IMR-90 (cell line): ENCODE data around the gene AMBRA1. TPM values are rescaled to one million over a fixed set of nuclear protein-coding genes. Genes with fewer than 3 reads are reported as not detected.

Experiments
- ATAC-seq: fragments of 200-7000 bp; cut with Tn5 transposase; 2 replicates; pipeline ENCODE4 v1.9.1; 2020; ENCODE audit warnings: low read depth, mild to moderate bottlenecking, moderate library complexity
- BruUV-seq: library from RNA; stranded (reverse); fragments of 400-500 nt; replicated peaks from 2 replicates; lab custom pipeline; 2021; lab: Mats Ljungman, UMichigan
- CTCF ChIA-PET: fragments of 300-600 bp; formaldehyde crosslinking; extraction: SDS; loops from one replicate; lab custom pipeline; 2021; ENCODE audit warnings: antibody characterized with exemption; lab: Yijun Ruan, JAX
- POLR2A ChIA-PET: fragments of 300-600 bp; sonication (Branson Sonifier 250); formaldehyde crosslinking; loops from one replicate; lab custom pipeline; 2022; ENCODE audit warnings: antibody characterized with exemption; ENCODE audit not compliant: unreplicated experiment; lab: Charles Lee
- DNase-seq: peaks from one replicate; pipeline ENCODE4 v3.0.0; 2013
- H2AFZ ChIP-seq: replicated peaks from 2 replicates; pipeline ENCODE3; 2013; ENCODE audit warnings: low read length, mild to moderate bottlenecking; ENCODE audit not compliant: poor library complexity
- H2AK5ac ChIP-seq: 2 replicates; pipeline ENCODE4 v1.6.1; 2013; ENCODE audit warnings: low read depth, low read length, inconsistent platforms
- H2AK9ac ChIP-seq: replicated peaks from 2 replicates; pipeline ENCODE3; 2013; ENCODE audit warnings: mild to moderate bottlenecking, low read depth, low read length, moderate library complexity; ENCODE audit not compliant: poor library complexity
- H2BK120ac ChIP-seq: 2 replicates; pipeline ENCODE4 v1.6.1; 2013; ENCODE audit warnings: low read depth, low read length, inconsistent platforms
- H2BK15ac ChIP-seq: 3 replicates; pipeline ENCODE4 v1.6.1; 2013; ENCODE audit warnings: low read depth, low read length, inconsistent platforms
- H2BK20ac ChIP-seq: 2 replicates; pipeline ENCODE4 v1.6.1; 2013; ENCODE audit warnings: low read depth, mild to moderate bottlenecking, inconsistent platforms, low read length, moderate library complexity
- H2BK5ac ChIP-seq: 2 replicates; pipeline ENCODE4 v1.6.1; 2013; ENCODE audit warnings: mild to moderate bottlenecking, low read depth, low read length, inconsistent platforms; ENCODE audit not compliant: poor library complexity, severe bottlenecking
- H3K14ac ChIP-seq: replicated peaks from 2 replicates; pipeline ENCODE4 v1.6.1; 2013; ENCODE audit warnings: low read depth, low read length, inconsistent platforms
- H3K18ac ChIP-seq: 2 replicates; pipeline ENCODE4 v1.6.1; 2013; ENCODE audit warnings: low read depth, low read length, control low read depth
- H3K23ac ChIP-seq: 2 replicates; pipeline ENCODE4 v1.6.1; 2013; ENCODE audit warnings: low read depth, low read length, inconsistent platforms
- H3K27ac ChIP-seq: 2 replicates; pipeline ENCODE4 v1.5.1; 2013; ENCODE audit warnings: mild to moderate bottlenecking, control low read depth, low read length; ENCODE audit not compliant: insufficient read depth
- H3K27me3 ChIP-seq: 2 replicates; pipeline ENCODE4 v1.6.1; 2013; ENCODE audit warnings: low read length; ENCODE audit not compliant: control insufficient read depth, insufficient read depth
- H3K36me3 ChIP-seq: 2 replicates; pipeline ENCODE4 v1.6.1; 2013; ENCODE audit warnings: low read length, mixed read lengths; ENCODE audit not compliant: control insufficient read depth, insufficient read depth
- H3K4ac ChIP-seq: 2 replicates; pipeline ENCODE4 v1.6.1; 2013; ENCODE audit warnings: low read depth, low read length, inconsistent platforms
- H3K4me1 ChIP-seq: 2 replicates; pipeline ENCODE4 v1.6.1; 2013; ENCODE audit warnings: low read length, mixed read lengths; ENCODE audit not compliant: control insufficient read depth, insufficient read depth
- H3K4me2 ChIP-seq: 2 replicates; pipeline ENCODE4 v1.6.1; 2013; ENCODE audit warnings: low read depth, mild to moderate bottlenecking, control low read depth, low read length, moderate library complexity
- H3K4me3 ChIP-seq: 2 replicates; pipeline ENCODE4 v1.5.1; 2013; ENCODE audit warnings: low read depth, mild to moderate bottlenecking, control low read depth, low read length, moderate library complexity; ENCODE audit not compliant: insufficient read depth
- H3K56ac ChIP-seq: 2 replicates; pipeline ENCODE4 v1.6.1; 2013; ENCODE audit warnings: low read length, inconsistent platforms; ENCODE audit not compliant: insufficient read depth; ENCODE audit errors: extremely low read depth
- H3K79me1 ChIP-seq, 2 experiments: 2 replicates each; pipeline ENCODE4 v1.6.1; 2013; ENCODE audit warnings: low read length in 2 of 2, inconsistent platforms in 1 of 2, low read depth in 1 of 2
- H3K9ac ChIP-seq: 2 replicates; pipeline ENCODE4 v1.6.1; 2013; ENCODE audit warnings: low read depth, low read length, control low read depth
- H3K9me1 ChIP-seq: 2 replicates; pipeline ENCODE4 v1.6.1; 2013; ENCODE audit warnings: low read length, inconsistent platforms; ENCODE audit not compliant: insufficient read depth
- H3K9me3 ChIP-seq: 2 replicates; pipeline ENCODE4 v1.6.1; 2013; ENCODE audit warnings: low read length; ENCODE audit not compliant: control insufficient read depth, insufficient read depth
- H4K20me1 ChIP-seq: 2 replicates; pipeline ENCODE4 v1.6.1; 2013; ENCODE audit warnings: low read length, inconsistent platforms; ENCODE audit not compliant: insufficient read depth
- H4K5ac ChIP-seq: 2 replicates; pipeline ENCODE4 v1.6.1; 2013; ENCODE audit warnings: mild to moderate bottlenecking, low read depth, low read length, control low read depth
- H4K8ac ChIP-seq, 2 experiments: 2 replicates each; pipeline ENCODE4 v1.6.1; 2013; ENCODE audit warnings: low read depth in 2 of 2, low read length in 2 of 2, control low read depth in 1 of 2, inconsistent platforms in 1 of 2
- H4K91ac ChIP-seq: 2 replicates; pipeline ENCODE4 v1.6.1; 2013; ENCODE audit warnings: low read depth, low read length, inconsistent platforms; ENCODE audit not compliant: insufficient read depth
- MAFK ChIP-seq: IDR thresholded peaks from 2 replicates; pipeline ENCODE4 v1.6.1; 2012; ENCODE audit warnings: low read depth, low read length, improper control_type of control experiment
- NFE2L2 ChIP-seq: fragments of 150-350 bp; IDR thresholded peaks from 2 replicates; pipeline ENCODE4 v1.6.1; 2016; ENCODE audit warnings: low read depth, mild to moderate bottlenecking, low read length
- SMC3 ChIP-seq: fragments of 150-350 bp; IDR thresholded peaks from 2 replicates; pipeline ENCODE4 v1.6.1; 2016; ENCODE audit warnings: low read depth, mild to moderate bottlenecking, antibody characterized with exemption, low read length, moderate library complexity
- dilution Hi-C: fragments of 300-500 bp; cut with HindIII; formaldehyde crosslinking; loops from one replicate; pipeline ENCODE4 v1.14.3; 2018; ENCODE audit warnings: low sequenced_read_pairs; ENCODE audit not compliant: unreplicated experiment
- in situ Hi-C: fragments of 300-500 bp; cut with MboI; formaldehyde crosslinking; loops from 3 replicates; pipeline ENCODE4 v1.14.3; 2019; ENCODE audit warnings: low sequenced_read_pairs, inconsistent platforms, mixed read lengths
- intact Hi-C: fragments of 100-400 bp; cut with micrococcal nuclease; formaldehyde crosslinking; loops from 2 replicates; pipeline ENCODE4 v1.10.0; 2022
- polyA plus RNA-seq, 3 experiments: library from polyadenylated mRNA; depleted of rRNA; stranded (reverse); fragments of >200 nt; gene quantifications; 2 replicates each; pipeline ENCODE4 v1.2.3, GENCODE V29; 2012; ENCODE audit warnings: low replicate concordance in 1 of 3
- total RNA-seq: library from RNA; depleted of rRNA; stranded (reverse); fragments of >200 nt; gene quantifications from 2 replicates; pipeline ENCODE4 v1.2.3, GENCODE V29; 2012
- TF ChIP-seq, protein P1 (sequence below): conservative IDR thresholded peaks from 2 replicates; pipeline ENCODE4 v1.5.1; 2012; ENCODE audit warnings: mild to moderate bottlenecking, low read depth, low read length, improper control_type of control experiment

AMBRA1 gene
- total and polyA plus RNA-seq, 2 of the 4 experiments (the other 2 are of a cell fraction) = 9.4 to 18.3 TPM

DNA sequence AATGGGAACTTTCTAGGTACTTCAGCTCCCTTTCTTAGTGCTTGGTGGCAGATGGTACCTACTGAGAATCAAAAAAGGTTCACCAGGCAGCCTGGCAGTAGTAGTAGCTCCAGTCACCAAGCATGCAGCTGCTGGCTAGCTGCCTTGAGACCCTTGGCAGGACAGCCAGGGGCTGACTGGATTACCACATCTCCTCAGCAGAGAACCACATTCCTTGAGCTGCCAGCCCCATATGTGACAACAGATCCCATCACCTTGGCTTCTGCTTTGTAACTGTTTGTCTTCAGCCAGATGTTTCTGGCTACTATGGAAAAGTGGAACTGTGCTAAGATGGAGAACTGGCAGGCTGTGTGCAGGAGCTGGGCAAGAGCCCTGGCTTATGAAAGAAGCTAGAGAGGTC lies 162.6 kb downstream of the AMBRA1 start:
- Histone ChIP-seq H3K27me3 (no peaks in the 10 kb centered on the region), H2BK5ac (no peak overlapping the region), H2BK15ac (no peak overlapping the region), H3K14ac (no peak overlapping the region), H4K20me1 (peaks cover 9% of the 10 kb centered on the region; the same call in 1 of the 2 replicates), H3K56ac (no peak overlapping the region), H3K4me2 (no peak overlapping the region), H3K4me3 (no peak overlapping the region), H3K79me1 (peaks cover 0 to 9% of the 10 kb centered on the region in 2 experiments; a peak in 1 of 4 replicates), H4K91ac (no peak overlapping the region), H2BK120ac (no peak overlapping the region), H3K18ac (no peak overlapping the region), H2AK9ac (no peak overlapping the region), H3K9me1 (peaks cover 8% of the 10 kb centered on the region), H3K36me3 (peaks cover 29% of the 10 kb centered on the region), H3K9me3 (no peaks in the 10 kb centered on the region), H3K27ac (no peak overlapping the region), H4K5ac (no peak overlapping the region), H4K8ac (no peak overlapping the region), H2BK20ac (no peak overlapping the region), H2AK5ac (no peak overlapping the region), H3K23ac (no peak overlapping the region), H3K4ac (no peak overlapping the region), H3K4me1 (no peaks in the 10 kb centered on the region), H2AFZ (no peak overlapping the region), H3K9ac (no peak overlapping the region)
- TF ChIP-seq SMC3 = no peak
- TF ChIP-seq NFE2L2 = no peak
- TF ChIP-seq, protein P1, sequence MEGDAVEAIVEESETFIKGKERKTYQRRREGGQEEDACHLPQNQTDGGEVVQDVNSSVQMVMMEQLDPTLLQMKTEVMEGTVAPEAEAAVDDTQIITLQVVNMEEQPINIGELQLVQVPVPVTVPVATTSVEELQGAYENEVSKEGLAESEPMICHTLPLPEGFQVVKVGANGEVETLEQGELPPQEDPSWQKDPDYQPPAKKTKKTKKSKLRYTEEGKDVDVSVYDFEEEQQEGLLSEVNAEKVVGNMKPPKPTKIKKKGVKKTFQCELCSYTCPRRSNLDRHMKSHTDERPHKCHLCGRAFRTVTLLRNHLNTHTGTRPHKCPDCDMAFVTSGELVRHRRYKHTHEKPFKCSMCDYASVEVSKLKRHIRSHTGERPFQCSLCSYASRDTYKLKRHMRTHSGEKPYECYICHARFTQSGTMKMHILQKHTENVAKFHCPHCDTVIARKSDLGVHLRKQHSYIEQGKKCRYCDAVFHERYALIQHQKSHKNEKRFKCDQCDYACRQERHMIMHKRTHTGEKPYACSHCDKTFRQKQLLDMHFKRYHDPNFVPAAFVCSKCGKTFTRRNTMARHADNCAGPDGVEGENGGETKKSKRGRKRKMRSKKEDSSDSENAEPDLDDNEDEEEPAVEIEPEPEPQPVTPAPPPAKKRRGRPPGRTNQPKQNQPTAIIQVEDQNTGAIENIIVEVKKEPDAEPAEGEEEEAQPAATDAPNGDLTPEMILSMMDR = no peak
- no peak for TF ChIP-seq MAFK
- ChIA-PET CTCF (interaction anchor here (1.5 to 2.4 kb wide), 2 partner anchors 10 to 59 kb away, joined by 3 to 7 read pairs; no protein-coding TSS in a partner anchor), POLR2A (no interaction called here)
- DNase-seq (no peak), ATAC-seq (no peak)
- no TSS peak for BruUV-seq
- dilution Hi-C loops (no loop called here), in situ Hi-C loops (no loop called here), intact Hi-C loops (no loop called here)
